ENCODE measurements around the gene CPNE4.
"Not testable (repeated sequence)": the region's sequence is repeated elsewhere in the genome, so short reads cannot be mapped to it uniquely, and the experiment has no call there.

CPNE4 gene

GRCh38 chr3:131960324-131960723, 74.5 kb downstream of the CPNE4 start:
- DNase-seq (ENCODE audit: low spot score): no peak

- no peak for DNase-seq (ENCODE audit: low spot score)
These were observed 76.8 kb downstream of the CPNE4 start for GRCh38 chr3:131957980-131958379.

DNA sequence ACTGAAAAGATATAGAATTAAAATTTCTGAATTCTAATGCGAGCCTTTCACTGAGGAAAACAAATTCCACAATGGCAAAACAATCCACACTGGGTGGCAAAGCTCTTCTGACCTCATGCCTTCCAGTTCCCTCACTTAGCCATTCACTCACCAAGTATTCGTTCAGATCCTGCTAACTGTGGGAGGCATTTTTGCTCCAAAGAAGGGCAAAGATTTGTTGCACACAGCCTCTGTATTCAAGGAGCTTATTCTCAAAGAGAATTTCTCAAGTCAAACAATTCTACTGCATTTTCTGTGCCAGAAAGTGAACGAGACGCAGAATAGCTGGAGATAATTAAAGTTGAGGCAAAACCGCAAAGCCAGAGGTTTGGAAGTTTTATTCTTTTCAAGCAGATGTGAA, 77.3 kb downstream of the CPNE4 start:
- DNase-seq (ENCODE audit: low spot score): no peak

- DNase-seq (ENCODE audit: low spot score): no peak
These were observed 86.0 kb downstream of the CPNE4 start for GRCh38 chr3:131948806-131949205.

DNA sequence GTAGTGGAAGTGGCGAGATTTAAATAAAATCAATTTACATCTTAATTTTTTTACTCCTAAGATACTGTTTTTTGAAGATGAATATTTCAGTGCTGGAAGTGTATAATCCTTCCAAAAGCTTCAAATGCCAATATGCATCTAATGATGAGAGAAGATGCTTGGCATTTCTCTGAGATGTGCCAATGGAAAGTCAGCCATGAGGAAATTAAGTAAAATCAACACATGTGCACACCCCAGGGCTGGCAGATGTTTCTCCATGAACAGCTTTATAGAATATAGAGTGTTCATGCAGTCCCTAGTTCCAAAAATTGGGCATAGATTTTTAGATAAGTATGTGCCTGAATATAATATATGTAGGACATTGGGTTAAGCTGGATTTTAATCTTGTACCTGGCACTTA, 90.1 kb downstream of the CPNE4 start:
- DNase-seq (ENCODE audit: low spot score): no peak

DNA sequence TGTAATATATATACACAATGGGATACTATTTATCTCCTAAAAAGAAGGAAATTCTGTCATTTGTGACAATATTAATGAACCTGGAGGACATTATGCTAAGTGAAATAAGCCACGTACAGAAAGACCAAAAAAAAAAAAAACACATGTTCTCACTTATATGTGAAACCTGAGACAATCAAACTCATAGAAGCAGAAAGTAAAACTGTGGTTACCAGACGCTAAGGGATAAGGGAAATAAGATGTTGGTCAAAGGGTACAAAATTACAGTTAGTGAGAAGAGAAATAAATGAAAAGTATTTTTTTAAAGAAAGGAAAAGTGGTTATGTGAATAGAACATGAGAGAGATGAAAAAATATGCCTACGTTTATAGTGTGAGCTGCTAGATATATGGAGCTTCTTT, 101.1 kb downstream of the CPNE4 start:
- DNase-seq (ENCODE audit: low spot score): no peak

- no peak for DNase-seq (ENCODE audit: low spot score)
These were observed 106.2 kb downstream of the CPNE4 start for GRCh38 chr3:131928593-131928992.

GRCh38 chr3:131925571-131925970, 109.2 kb downstream of the CPNE4 start:
- no peak for DNase-seq (ENCODE audit: low spot score)

DNA sequence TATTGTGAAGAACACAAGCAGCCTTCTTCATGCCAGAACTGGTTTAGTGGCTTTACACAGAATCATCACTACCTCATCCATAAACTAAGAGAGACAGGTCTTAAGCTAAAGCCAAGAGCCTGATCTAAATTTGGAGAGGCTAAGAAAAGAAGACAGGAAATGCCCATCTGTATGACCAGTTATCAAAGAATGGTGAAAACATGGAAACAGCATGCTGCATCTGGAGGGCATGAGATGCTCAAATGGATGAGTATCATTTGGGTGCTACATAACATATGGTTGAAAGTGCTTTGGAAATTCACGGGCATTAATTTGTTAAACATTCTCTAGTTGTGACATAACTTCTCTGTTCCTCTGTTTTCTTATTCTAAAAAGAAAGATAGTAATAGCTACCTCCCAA, 112.5 kb downstream of the CPNE4 start:
- DNase-seq (ENCODE audit: low spot score): no peak

- DNase-seq (ENCODE audit: low spot score): no peak
These were observed 117.8 kb downstream of the CPNE4 start for GRCh38 chr3:131917006-131917405.

DNA sequence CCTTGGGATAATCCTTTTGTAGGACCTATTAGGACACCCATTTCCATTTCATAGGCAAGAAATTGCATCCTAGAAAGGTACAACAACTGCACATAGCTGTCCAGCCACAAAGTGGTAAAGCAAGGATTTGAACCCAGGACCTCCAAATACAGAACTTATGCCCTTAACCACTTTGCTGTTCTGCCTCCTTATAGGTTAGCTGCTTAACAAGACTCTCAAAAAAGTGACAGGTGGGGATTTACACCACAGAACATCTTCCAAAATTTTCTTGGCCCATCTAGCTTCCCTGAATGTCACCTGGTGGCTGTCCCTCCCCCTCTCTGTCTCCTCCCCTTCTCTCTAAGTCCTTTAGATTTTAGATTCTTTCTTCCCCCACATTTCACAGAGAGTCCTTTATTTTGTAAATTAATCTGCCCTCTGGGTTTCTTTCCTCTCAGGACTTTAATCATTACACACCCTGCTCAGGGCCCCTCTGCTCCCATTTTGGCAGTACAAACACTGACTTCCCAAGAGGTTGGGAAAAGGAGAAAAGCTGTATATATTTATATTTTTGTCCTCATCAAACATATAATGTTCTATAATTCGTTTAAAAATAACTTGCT, 120.6 kb downstream of the CPNE4 start:
- no peak for DNase-seq (ENCODE audit: low spot score)

GRCh38 chr3:131912255-131912654, 122.6 kb downstream of the CPNE4 start:
- no peak for DNase-seq (ENCODE audit: low spot score)

GRCh38 chr3:131907796-131908195, 127.0 kb downstream of the CPNE4 start:
- DNase-seq (ENCODE audit: low spot score): no peak

GRCh38 chr3:131903988-131904415, 130.8 kb downstream of the CPNE4 start:
- DNase-seq (ENCODE audit: low spot score): no peak

GRCh38 chr3:131901686-131902085, 133.1 kb downstream of the CPNE4 start:
- no peak for DNase-seq (ENCODE audit: low spot score)

DNA sequence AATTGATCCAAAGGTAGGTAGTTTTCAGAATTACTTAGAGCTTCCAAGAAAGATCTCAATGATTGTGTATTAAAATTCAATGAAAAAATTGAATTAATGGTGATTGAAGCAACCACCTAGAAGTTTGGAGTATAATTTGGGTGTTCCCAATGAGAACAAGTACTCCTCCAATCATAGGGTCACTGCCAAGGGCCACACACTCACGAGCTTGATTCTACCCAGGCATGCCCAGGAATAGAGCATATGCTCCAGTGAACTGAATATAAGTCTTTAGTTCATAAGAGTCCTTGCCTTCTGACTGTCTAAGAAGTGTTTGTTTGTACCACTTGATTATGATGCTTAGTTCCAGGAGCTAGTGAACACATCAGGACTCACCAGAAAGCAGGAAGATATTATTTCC, 133.9 kb downstream of the CPNE4 start:
- no peak for DNase-seq (ENCODE audit: low spot score)

DNA sequence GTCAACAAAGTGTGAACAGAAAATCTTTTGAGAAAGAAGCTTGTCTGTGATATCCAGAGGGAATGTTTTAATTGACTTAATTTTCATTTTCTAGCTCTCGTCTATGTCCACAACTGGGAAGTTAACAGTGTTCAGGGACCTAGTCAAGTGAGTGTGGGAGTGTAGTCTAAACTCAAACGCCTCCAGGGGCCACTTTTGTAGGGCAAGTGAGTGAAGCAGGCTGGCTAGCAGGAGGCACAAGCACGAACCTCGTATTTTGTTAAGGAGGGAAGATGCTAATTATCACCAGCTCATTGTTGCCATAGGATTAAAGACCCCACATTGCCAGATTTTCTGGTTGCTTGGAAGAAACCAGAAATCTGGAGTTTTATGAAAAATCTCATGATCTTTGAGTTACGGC, 135.8 kb downstream of the CPNE4 start:
- no peak for DNase-seq (ENCODE audit: low spot score)

DNA sequence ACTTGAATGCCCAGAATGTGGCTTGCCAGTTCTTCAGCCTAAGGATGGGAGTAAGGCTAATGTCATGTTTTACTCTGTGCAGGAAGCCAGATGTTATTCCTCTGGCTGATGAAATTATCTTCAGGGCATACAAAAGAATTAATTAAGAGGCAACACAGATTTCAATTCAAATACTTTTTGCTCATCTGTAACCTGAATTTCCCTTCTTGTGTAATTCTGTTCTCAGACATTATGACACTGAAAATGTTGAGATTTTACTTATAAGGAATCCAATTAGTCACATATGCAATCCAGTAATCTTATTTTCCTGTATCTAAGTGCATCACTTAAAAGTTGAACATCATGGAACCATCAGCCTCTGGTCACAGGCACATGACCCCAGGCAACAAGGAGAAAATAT, 136.5 kb downstream of the CPNE4 start:
- DNase-seq (ENCODE audit: low spot score): no peak

DNA sequence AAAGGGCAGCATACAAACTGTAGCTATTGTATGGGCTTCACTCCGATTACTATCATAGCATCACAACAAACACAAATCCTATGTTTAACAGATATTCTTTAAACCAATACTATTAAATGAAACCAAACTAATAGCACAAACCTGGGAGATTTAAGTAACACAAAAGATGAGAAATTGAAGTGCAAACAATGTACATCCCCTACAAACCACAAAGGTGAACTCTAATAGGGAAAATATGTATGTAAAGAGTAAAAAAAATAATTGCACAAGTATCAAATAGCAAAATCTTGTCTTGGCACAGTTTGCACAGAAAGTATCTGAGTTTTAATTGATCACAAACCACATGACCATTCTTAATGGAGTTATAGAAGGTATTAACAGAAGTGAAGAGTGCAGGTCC, 138.5 kb downstream of the CPNE4 start:
- DNase-seq (ENCODE audit: low spot score): no peak

- DNase-seq (ENCODE audit: low spot score): no peak
These were observed 139.0 kb downstream of the CPNE4 start for GRCh38 chr3:131895766-131896165.

GRCh38 chr3:131892331-131892730, 142.5 kb downstream of the CPNE4 start:
- DNase-seq (ENCODE audit: low spot score): no peak

DNA sequence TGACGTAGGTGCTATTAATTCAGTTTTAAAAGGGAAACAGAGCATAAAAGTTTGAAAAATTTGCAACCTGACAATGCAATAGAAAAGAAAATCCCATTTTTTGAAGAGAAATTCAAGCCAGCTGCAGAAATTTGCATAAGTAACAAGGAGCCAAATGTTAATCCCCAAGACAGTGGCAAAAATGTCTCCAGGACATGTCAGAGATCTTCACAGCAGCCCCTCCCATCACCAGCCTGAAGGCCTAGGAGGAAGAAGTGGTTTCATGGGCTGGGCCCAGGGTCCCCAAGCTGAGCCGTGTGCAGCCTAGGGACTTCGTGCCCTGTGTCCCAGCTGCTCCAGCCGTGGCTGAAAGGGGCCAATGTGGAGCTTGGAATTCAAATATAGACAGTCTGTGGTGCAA, 148.9 kb downstream of the CPNE4 start:
- DNase-seq (ENCODE audit: low spot score): not testable (repeated sequence)

DNA sequence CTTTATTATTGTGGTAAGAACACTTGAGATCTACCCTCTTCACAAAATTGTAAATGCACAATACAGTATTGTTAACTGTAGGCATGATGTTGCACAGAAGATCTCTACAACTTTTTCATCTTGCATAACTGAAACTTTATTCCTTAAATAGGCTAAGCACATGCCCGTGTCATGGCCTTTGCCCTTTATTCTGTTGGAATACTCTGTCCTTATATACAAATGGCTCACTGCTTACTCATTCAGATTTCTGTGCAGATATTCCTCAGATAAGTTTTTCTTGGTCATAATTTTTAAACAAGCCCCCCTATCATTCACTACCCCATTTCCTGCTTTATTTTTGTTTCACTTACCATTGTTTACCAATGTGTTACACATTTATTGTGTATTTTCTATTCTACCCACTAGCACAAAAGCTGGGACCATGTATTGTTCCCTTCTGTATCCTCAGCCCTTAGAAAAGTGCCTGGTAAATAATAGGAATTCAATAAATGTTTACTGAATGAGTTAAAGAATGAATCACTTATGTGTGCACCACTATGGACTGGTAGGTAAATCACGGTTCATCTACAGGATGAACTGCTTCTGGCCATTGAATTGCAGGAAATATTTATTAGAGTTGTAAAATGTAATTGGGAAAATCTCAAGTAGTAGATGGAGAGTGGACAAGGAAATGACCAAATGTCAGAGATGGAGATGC, 151.0 kb downstream of the CPNE4 start:
- DNase-seq (ENCODE audit: low spot score): no peak

- DNase-seq (ENCODE audit: low spot score): no peak
These were observed 151.7 kb downstream of the CPNE4 start for GRCh38 chr3:131883086-131883485.

Data from cerebellar cortex (tissue), 1 donor.